Stimulated activated CD4-positive, alpha-beta T cell treated with anti-CD3 and anti-CD28 coated beads, Interleukin-2, amount 100 ng/mL, for 48 hours (primary cell): Measurements from ENCODE around the gene ASB3.
"Not testable (repeated sequence)": the region's sequence is repeated elsewhere in the genome, so short reads cannot be mapped to it uniquely, and the experiment has no call there.

Source experiments
- DNase-seq, 2 donors: peaks; one replicate each; pipeline ENCODE4 v3.0.0-alpha.2; 2020

ASB3 gene

GRCh38 chr2:53729143-53729762, 57.5 kb downstream of the ASB3 start:
- no peak for DNase-seq

- DNase-seq = no peak
Observed at GRCh38 chr2:53727921-53728320, 58.8 kb downstream of the ASB3 start.

- DNase-seq = no peak
Observed at GRCh38 chr2:53725662-53726061, 61.1 kb downstream of the ASB3 start.

GRCh38 chr2:53724536-53724935, 62.2 kb downstream of the ASB3 start:
- no peak for DNase-seq

- not testable (repeated sequence) for DNase-seq
Observed at GRCh38 chr2:53720944-53721343, 65.8 kb downstream of the ASB3 start.

GRCh38 chr2:53715568-53715967, 71.2 kb downstream of the ASB3 start:
- no peak for DNase-seq

- DNase-seq = no peak
Observed at GRCh38 chr2:53711271-53711780, 75.4 kb downstream of the ASB3 start.

GRCh38 chr2:53708988-53709387, 77.8 kb downstream of the ASB3 start:
- DNase-seq = no peak

- no peak for DNase-seq
Observed at GRCh38 chr2:53701221-53701620, 85.5 kb downstream of the ASB3 start.

- no peak for DNase-seq
Observed at GRCh38 chr2:53697686-53698085, 89.1 kb downstream of the ASB3 start.

- no peak for DNase-seq
Observed at GRCh38 chr2:53697092-53697491, 89.7 kb downstream of the ASB3 start.

GRCh38 chr2:53695575-53695974, 91.2 kb downstream of the ASB3 start:
- no peak for DNase-seq

- no peak for DNase-seq
Observed at GRCh38 chr2:53694096-53694771, 92.5 kb downstream of the ASB3 start.

GRCh38 chr2:53690876-53691275, 95.9 kb downstream of the ASB3 start:
- DNase-seq = no peak

GRCh38 chr2:53672881-53673522, 113.8 kb downstream of the ASB3 start:
- no peak for DNase-seq

- DNase-seq = no peak
Observed at GRCh38 chr2:53670331-53670730, 116.4 kb downstream of the ASB3 start.

GRCh38 chr2:53668624-53669026, 118.1 kb downstream of the ASB3 start:
- DNase-seq = no peak

- DNase-seq = not testable (repeated sequence)
Observed at GRCh38 chr2:53667130-53667529, 119.6 kb downstream of the ASB3 start.

GRCh38 chr2:53660886-53661285, 125.9 kb downstream of the ASB3 start:
- DNase-seq = no peak

GRCh38 chr2:53658474-53658873, 128.3 kb downstream of the ASB3 start:
- not testable (repeated sequence) for DNase-seq

- no peak for DNase-seq
Observed at GRCh38 chr2:53655256-53655655, 131.5 kb downstream of the ASB3 start.

- DNase-seq = no peak
Observed at GRCh38 chr2:53654396-53654795, 132.4 kb downstream of the ASB3 start.

- DNase-seq = no peak
Observed at GRCh38 chr2:53652131-53652530, 134.6 kb downstream of the ASB3 start.

GRCh38 chr2:53646788-53647187, 140.0 kb downstream of the ASB3 start:
- DNase-seq = no peak
